CD14-positive monocyte (primary cell): ENCODE data around the gene LY6G6D. TPM values are rescaled to one million over a fixed set of nuclear protein-coding genes. Genes with fewer than 3 reads are reported as not detected.

ENCODE experiments used
- DNase-seq, 3 donors: peaks; one replicate each; pipeline ENCODE4 v3.0.0-alpha.2; 2011 to 2022
- H2AFZ ChIP-seq: 2 replicates; pipeline ENCODE4 v1.6.0; 2012; ENCODE audit warnings: mild to moderate bottlenecking, low read depth, low read length, inconsistent platforms; ENCODE audit not compliant: insufficient read depth, poor library complexity, severe bottlenecking
- H3K27ac ChIP-seq, 2 donors: 1 replicate in 1 of 2; 2 replicates in 1 of 2; pipeline ENCODE4 v1.5.1; 2012 to 2013; ENCODE audit warnings: low read length in 2 of 2, control low read depth in 1 of 2, inconsistent platforms in 1 of 2, low read depth in 1 of 2, mild to moderate bottlenecking in 1 of 2
- H3K27me3 ChIP-seq, 2 donors: one replicate each; pipeline versions ENCODE4 v1.6.0 to v1.6.1; 2011 to 2013; ENCODE audit warnings: low read length in 2 of 2; ENCODE audit not compliant: control insufficient read depth in 2 of 2, insufficient read depth in 2 of 2
- H3K36me3 ChIP-seq, 2 donors: replicated peaks in 1 of 2; 1 replicate in 1 of 2; 2 replicates in 1 of 2; pipeline versions ENCODE4 v1.5.1 to v1.6.1; 2012 to 2013; ENCODE audit warnings: low read length in 2 of 2, control low read depth in 1 of 2, inconsistent platforms in 1 of 2, mild to moderate bottlenecking in 1 of 2; ENCODE audit not compliant: insufficient read depth in 2 of 2, control insufficient read depth in 1 of 2
- H3K4me1 ChIP-seq, 2 donors: 1 replicate in 1 of 2; 2 replicates in 1 of 2; pipeline versions ENCODE4 v1.5.1 to v1.6.1; 2012 to 2013; ENCODE audit warnings: low read length in 2 of 2, control low read depth in 1 of 2, inconsistent platforms in 1 of 2, mild to moderate bottlenecking in 1 of 2, moderate library complexity in 1 of 2; ENCODE audit not compliant: insufficient read depth in 2 of 2, control insufficient read depth in 1 of 2
- H3K4me2 ChIP-seq: replicated peaks from 2 replicates; pipeline ENCODE3; 2012; ENCODE audit warnings: low read length, moderate library complexity, mild to moderate bottlenecking; ENCODE audit not compliant: poor library complexity, severe bottlenecking; ENCODE audit errors: extremely low read depth
- H3K4me3 ChIP-seq, 3 experiments: fragments of 200-600 bp in 1 of 3; sonication (generic) in 1 of 3; replicated peaks in 1 of 3; 1 replicate in 2 of 3; 2 replicates in 1 of 3; pipeline ENCODE4 v1.5.1; 2011 to 2013; ENCODE audit warnings: low read length in 3 of 3, mild to moderate bottlenecking in 3 of 3, control low read depth in 2 of 3, low read depth in 2 of 3, inconsistent platforms in 1 of 3, moderate library complexity in 1 of 3
- H3K79me2 ChIP-seq: 2 replicates; pipeline ENCODE4 v1.6.0; 2012; ENCODE audit warnings: mild to moderate bottlenecking, control low read depth, inconsistent platforms, low read length, moderate library complexity; ENCODE audit not compliant: insufficient read depth
- H3K9ac ChIP-seq: 2 replicates; pipeline ENCODE4 v1.6.0; 2017; ENCODE audit warnings: low read length, mild to moderate bottlenecking; ENCODE audit not compliant: insufficient read depth, poor library complexity, severe bottlenecking
- H3K9me3 ChIP-seq, 2 donors: replicated peaks in 1 of 2; 1 replicate in 1 of 2; 2 replicates in 1 of 2; pipeline versions ENCODE4 v1.5.1 to v1.6.1; 2012 to 2013; ENCODE audit warnings: low read length in 2 of 2, control low read depth in 1 of 2; ENCODE audit not compliant: control insufficient read depth in 1 of 2, insufficient read depth in 1 of 2
- H4K20me1 ChIP-seq: 2 replicates; pipeline ENCODE4 v1.6.0; 2012; ENCODE audit warnings: mild to moderate bottlenecking, low read length, control low read depth, moderate library complexity; ENCODE audit not compliant: insufficient read depth
- H3K27ac Mint-ChIP-seq, 7 donors: one replicate each; pipeline ENCODE4 v1.8.0; 2020; ENCODE audit warnings: mild to moderate bottlenecking in 7 of 7, mixed read lengths in 7 of 7, moderate library complexity in 6 of 7, inconsistent platforms in 2 of 7
- H3K27me3 Mint-ChIP-seq, 3 donors: one replicate each; pipeline ENCODE4 v1.8.0; 2021 to 2022; ENCODE audit warnings: low read depth in 3 of 3, mild to moderate bottlenecking in 3 of 3, mixed read lengths in 3 of 3, moderate library complexity in 3 of 3, inconsistent platforms in 1 of 3
- H3K36me3 Mint-ChIP-seq, 2 donors: one replicate each; pipeline ENCODE4 v1.8.0; 2020; ENCODE audit warnings: mixed read lengths in 2 of 2, inconsistent platforms in 1 of 2, mild to moderate bottlenecking in 1 of 2
- H3K4me1 Mint-ChIP-seq: one replicate; pipeline ENCODE4 v1.8.0; 2020; ENCODE audit warnings: mild to moderate bottlenecking, mixed read lengths
- H3K4me3 Mint-ChIP-seq, 2 donors: one replicate each; pipeline ENCODE4 v1.8.0; 2020; ENCODE audit warnings: mild to moderate bottlenecking in 2 of 2, mixed read lengths in 2 of 2, moderate library complexity in 1 of 2
- H3K9me3 Mint-ChIP-seq, 7 donors: one replicate each; pipeline ENCODE4 v1.8.0; 2020 to 2022; ENCODE audit warnings: mixed read lengths in 7 of 7, mild to moderate bottlenecking in 6 of 7, moderate library complexity in 6 of 7, inconsistent platforms in 2 of 7
- CTCF ChIP-seq: fragments of 200-600 bp; IDR thresholded peaks from one replicate; pipeline ENCODE4 v1.8.0; 2022; ENCODE audit warnings: antibody characterized with exemption, mild to moderate bottlenecking
- WGBS: methylation state at CpG from one replicate; pipeline ENCODE4 v1.1.5; 2013; ENCODE audit warnings: missing lambda C conversion rate; ENCODE audit not compliant: insufficient coverage; 5-methylcytosine and 5-hydroxymethylcytosine counted together
- intact Hi-C, 2 donors: fragments of 100-400 bp; cut with micrococcal nuclease; formaldehyde crosslinking; loops; one replicate each; pipeline versions ENCODE4 v1.15.0 to v1.15.1; 2023
- polyA plus RNA-seq, 3 donors: library from polyadenylated mRNA; depleted of rRNA in 1 of 3; unstranded in 2 of 3; stranded (reverse) in 1 of 3; fragments of 300-500 nt in 2 of 3; fragments of >200 nt in 1 of 3; fragmentation: Illumina TruSeq in 2 of 3; gene quantifications; 1 replicate in 2 of 3; 2 replicates in 1 of 3; pipeline ENCODE4 v1.2.3, GENCODE V29; 2012 to 2021

Gene LY6G6D
- polyA plus RNA-seq, 3 donors: not detected

DNA sequence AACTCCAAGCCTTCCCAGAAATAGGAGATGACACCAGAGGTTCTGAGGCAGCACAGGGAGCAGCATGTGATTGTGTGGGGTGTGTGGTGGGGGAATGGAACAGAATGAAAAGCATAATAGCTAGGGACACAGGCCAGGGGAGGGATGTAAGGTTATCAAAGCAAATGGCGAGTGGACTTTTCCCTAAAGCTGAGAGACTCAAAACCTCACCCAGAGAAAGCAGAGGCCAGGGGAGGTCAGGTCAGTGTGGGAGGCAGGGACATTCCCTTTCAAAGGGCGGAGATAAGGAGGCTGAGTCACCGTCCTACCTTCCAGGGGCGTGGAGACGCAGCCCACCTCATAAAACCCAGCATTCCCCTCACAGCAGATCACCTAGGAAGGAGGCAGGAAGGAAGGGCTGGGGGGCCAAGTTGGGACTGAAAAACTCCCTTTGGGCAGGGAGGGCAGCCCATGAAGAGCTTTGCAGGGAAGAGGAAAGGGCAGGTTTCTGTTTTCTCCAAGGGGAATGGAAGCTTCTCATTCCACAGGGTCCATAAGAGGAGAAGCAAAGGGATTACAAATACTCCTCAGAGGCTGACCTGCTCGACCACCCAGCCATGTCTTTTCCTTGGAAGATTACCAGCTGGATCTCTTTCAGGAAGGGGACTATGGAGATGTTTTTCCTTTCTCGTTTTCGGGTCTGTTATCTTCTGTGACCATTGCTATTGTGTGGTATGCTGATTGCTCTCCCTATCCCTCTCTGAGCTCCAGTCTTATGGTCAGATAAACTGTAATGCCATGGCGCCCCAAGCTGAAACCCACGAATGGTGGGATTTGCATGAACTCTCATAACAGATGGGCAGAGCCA lies 24.7 kb upstream of the LY6G6D start:
- Histone ChIP-seq H3K9me3 (no peaks in the 10 kb centered on the region), H3K27ac (peak overlapping the region in 1 of 2 donors; percentile 46), H3K36me3 (peaks cover 90 to 99% of the 10 kb centered on the region in 2 donors), H3K4me3 (no peak overlapping the region), H3K27me3 (no peaks in the 10 kb centered on the region), H3K4me2 (no peak overlapping the region), H3K79me2 (peaks cover 7% of the 10 kb centered on the region), H4K20me1 (peaks cover 26% of the 10 kb centered on the region), H3K4me1 (peaks cover 9 to 10% of the 10 kb centered on the region in 2 donors), H2AFZ (no peak overlapping the region), H3K9ac (no peak overlapping the region)
- WGBS: no CpG with 5 or more reads among the region's 10 CpGs
- Mint-ChIP-seq H3K27me3 (peaks cover 0 to 6% (median 1%) of the 10 kb centered on the region in 3 donors), H3K36me3 (peaks cover 90 to 94% of the 10 kb centered on the region in 2 donors), H3K9me3 (no peaks in the 10 kb centered on the region), H3K4me1 (peaks cover 14% of the 10 kb centered on the region), H3K27ac (peak overlapping the region in 5 of 7 donors; percentile 4 to 78 (median 61)), H3K4me3 (no peak overlapping the region)
- TF ChIP-seq CTCF: no peak
- DNase-seq: no peak
- intact Hi-C loops: no loop called here

DNA sequence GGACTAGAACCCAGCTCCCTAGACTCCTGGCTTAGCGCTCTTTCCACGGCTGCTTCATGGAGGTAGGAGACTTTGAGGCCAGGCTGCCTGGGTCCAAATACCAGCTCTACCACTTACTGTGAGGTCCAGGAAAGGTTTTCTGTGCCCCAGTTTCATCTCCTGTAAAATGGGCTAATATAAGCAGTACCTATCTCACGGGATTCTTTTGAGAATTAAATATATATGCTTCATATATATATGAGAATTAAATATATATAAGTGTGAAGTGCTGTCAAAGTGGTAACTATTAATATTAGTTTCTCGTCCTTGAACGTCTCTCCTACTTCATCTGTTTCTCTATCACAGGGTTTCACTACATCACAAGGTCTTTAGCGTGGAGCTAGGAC lies 24.1 kb upstream of the LY6G6D start:
- H3K36me3 Mint-ChIP-seq: peaks cover 84 to 94% of the 10 kb centered on the region in 2 donors
- H3K9me3 ChIP-seq: no peaks in the 10 kb centered on the region
- peaks cover 14% of the 10 kb centered on the region for H3K4me1 Mint-ChIP-seq
- no peaks in the 10 kb centered on the region for H3K9me3 Mint-ChIP-seq
- H3K27me3 ChIP-seq: no peaks in the 10 kb centered on the region
- no peak for TF ChIP-seq CTCF
- H3K27ac ChIP-seq: no peak overlapping the region
- peaks cover 9 to 10% of the 10 kb centered on the region in 2 donors for H3K4me1 ChIP-seq
- 100% methylated on average over 1 of the region's 6 CpGs for WGBS
- H3K27me3 Mint-ChIP-seq: peaks cover 0 to 6% (median 1%) of the 10 kb centered on the region in 3 donors
- peaks cover 89 to 98% of the 10 kb centered on the region in 2 donors for H3K36me3 ChIP-seq
- H3K9ac ChIP-seq: no peak overlapping the region
- peaks cover 26% of the 10 kb centered on the region for H4K20me1 ChIP-seq
- H3K4me3 Mint-ChIP-seq: no peak overlapping the region
- H2AFZ ChIP-seq: no peak overlapping the region
- intact Hi-C loops: no loop called here
- peaks cover 7% of the 10 kb centered on the region for H3K79me2 ChIP-seq
- no peak overlapping the region for H3K4me2 ChIP-seq
- H3K4me3 ChIP-seq: no peak overlapping the region
- no peak for DNase-seq
- peak overlapping the region in 2 of 7 donors; percentile 25 to 63 for H3K27ac Mint-ChIP-seq
